Measurements from ENCODE around the gene TNIK. TPM values are rescaled to one million over a fixed set of nuclear protein-coding genes. Genes with fewer than 3 reads are reported as not detected.
A peak's percentile ranks its signal among the peaks of the same experiment; 100 is the strongest.

The TNIK gene
- total RNA-seq, 2 donors from 2014 or later = 32.2 to 43.2 TPM

- no peak overlapping the region for H3K27ac Mint-ChIP-seq
- DNase-seq = no peak
Observed at GRCh38 chr3:171168086-171168485, 292.1 kb downstream of the TNIK start.

DNA sequence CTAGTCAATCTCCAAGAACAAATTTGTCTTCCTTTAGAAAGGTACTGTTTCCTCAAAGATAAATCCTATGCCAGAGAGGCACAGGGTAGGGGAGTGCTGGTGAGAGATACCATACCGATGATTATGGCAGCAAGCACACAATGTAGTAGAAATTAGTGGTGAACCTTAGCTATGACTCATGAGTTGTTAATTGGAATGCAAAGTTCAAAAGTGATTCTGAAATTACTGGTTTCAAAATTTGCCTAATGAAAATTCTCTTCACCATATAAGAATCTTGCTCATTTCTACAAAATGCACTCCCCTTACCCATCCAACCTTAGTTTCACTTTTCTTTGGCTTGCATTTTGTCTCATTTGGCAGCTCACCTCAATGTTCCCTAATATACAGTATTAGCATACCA, 294.2 kb downstream of the TNIK start:
- Mint-ChIP-seq H3K9me3 (peaks cover 0 to 3% of the 10 kb centered on the region in 2 donors), H3K4me1 (ENCODE audit: low read depth) (peaks cover 34% of the 10 kb centered on the region), H3K4me3 (peak overlapping the region; percentile 48 to 58), H3K36me3 (ENCODE audit: insufficient read depth in 2 of 2) (peaks cover 11 to 23% of the 10 kb centered on the region in 2 donors), H3K27ac (peak overlapping the region; percentile 31), H3K27me3 (ENCODE audit: low read depth) (no peaks in the 10 kb centered on the region)
- DNase-seq = no peak
- peak; percentile 84 to 90 for ATAC-seq (replicated peaks in 1 of 2)

More at GRCh38 chr3:171168086-171168485, 292.1 kb downstream of the TNIK start:
- Mint-ChIP-seq H3K4me1 (ENCODE audit: low read depth) (peaks cover 32% of the 10 kb centered on the region), H3K4me3 (no peak overlapping the region), H3K9me3 (peaks cover 0 to 3% of the 10 kb centered on the region in 2 donors), H3K36me3 (ENCODE audit: insufficient read depth in 2 of 2) (peaks cover 8 to 17% of the 10 kb centered on the region in 2 donors), H3K27me3 (ENCODE audit: low read depth) (no peaks in the 10 kb centered on the region)
- no peak for ATAC-seq (replicated peaks in 1 of 2)

DNA sequence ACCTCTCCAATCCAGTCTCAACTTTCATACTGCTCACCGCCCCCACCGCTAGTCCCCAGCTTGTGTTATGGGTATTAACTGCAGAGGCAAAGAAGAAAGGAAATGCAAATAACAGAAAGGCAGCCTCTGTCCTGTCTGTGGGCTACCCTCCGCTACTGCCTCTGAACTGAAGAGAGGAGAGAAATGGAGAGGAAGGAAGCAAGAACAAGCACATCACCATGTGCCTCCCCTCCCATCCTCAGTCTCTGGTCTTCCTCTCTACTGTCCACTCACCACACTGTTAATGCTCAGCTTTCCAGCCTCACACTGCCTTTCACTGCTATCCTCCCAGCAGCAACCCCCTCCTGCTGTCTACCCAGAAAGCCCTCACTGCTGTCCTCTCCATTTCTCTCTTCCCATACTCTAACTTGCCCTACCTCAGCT, 294.7 kb downstream of the TNIK start:
- DNase-seq (no peak), ATAC-seq (replicated peaks in 1 of 2) (peak; percentile 39 to 42)
- Mint-ChIP-seq H3K4me3 (peak overlapping the region; percentile 48 to 58), H3K4me1 (ENCODE audit: low read depth) (peaks cover 34% of the 10 kb centered on the region), H3K27ac (peak overlapping the region; percentile 31), H3K9me3 (peaks cover 0 to 3% of the 10 kb centered on the region in 2 donors), H3K36me3 (ENCODE audit: insufficient read depth in 2 of 2) (peaks cover 11 to 24% of the 10 kb centered on the region in 2 donors), H3K27me3 (ENCODE audit: low read depth) (no peaks in the 10 kb centered on the region)

GRCh38 chr3:171164067-171164465, 296.1 kb downstream of the TNIK start:
- H3K4me1 Mint-ChIP-seq (ENCODE audit: low read depth) = peaks cover 34% of the 10 kb centered on the region
- H3K27ac Mint-ChIP-seq = no peak overlapping the region
- DNase-seq (no peak), ATAC-seq (replicated peaks in 1 of 2) (no peak)
- H3K9me3 Mint-ChIP-seq = peaks cover 0 to 3% of the 10 kb centered on the region in 2 donors
- no peak overlapping the region for H3K4me3 Mint-ChIP-seq
- peaks cover 11 to 24% of the 10 kb centered on the region in 2 donors for H3K36me3 Mint-ChIP-seq (ENCODE audit: insufficient read depth in 2 of 2)
- H3K27me3 Mint-ChIP-seq (ENCODE audit: low read depth) = no peaks in the 10 kb centered on the region

DNA sequence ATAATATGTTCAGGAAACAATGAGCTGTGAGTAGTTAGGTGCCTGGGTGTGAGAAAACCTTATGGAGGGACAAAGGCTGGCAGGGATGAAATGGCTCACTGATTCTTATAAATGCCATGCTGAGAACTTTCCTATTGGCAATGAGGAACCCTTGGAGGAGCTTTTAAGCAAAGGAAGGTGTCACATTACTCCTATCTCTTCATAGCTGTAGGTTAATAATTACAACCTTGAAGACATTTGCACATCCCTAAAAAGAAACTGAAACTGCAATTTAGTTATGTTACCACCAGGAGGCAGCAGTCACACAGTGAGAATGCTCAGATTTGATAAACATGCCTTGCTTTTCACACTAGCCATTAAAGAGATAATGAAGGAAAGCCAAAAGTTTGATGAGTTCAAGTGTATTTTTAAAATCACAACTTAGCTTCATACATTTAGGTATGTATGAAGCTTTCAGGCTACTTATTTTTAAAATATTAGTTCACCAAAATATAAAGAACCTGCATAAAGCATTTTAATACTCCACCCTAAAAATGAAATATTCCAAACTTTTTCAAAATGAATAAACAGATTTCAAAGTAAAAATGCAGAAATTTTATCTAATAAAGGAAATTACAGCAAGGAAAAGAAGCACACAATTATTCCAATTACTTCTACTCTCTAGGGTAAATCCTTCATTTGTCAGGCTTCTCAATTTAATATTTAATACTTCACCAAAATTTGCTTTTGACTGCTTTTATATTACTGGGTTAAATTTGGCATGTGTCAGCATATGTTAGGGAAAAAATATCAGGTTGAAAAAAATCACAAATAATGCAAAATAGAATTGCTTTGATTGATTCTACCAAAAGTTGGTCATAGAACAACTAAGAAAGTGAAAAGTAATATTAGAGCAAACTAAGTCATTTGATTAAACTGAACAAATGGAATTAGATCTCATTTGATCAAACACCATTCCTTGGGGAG, 296.8 kb downstream of the TNIK start:
- H3K27ac Mint-ChIP-seq = peak overlapping the region; percentile 47
- ATAC-seq (replicated peaks in 1 of 2) = peak in 1 of 2 donors; percentile 14
- DNase-seq = peak in 1 of 2 donors; percentile 25

DNA sequence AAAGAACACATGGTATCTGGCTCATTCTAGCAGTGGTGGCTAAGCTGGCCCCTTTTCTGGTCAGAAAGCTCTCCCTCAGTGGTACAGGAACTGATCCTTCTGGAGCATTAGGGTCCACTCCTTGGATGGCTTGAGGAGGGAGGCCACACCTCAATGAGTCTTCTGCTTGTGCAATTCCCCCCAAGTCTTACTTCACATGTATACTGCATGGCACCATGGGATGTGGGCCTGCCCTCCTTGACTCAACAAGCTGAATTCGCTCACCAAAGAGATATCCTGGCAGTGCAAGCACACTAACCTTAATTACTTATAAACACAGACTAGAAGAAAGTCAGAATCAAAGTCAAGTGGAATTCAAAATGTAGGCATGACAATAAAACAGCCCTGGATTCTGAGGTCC, 299.9 kb downstream of the TNIK start:
- Mint-ChIP-seq H3K27ac (no peak overlapping the region), H3K27me3 (ENCODE audit: low read depth) (no peaks in the 10 kb centered on the region), H3K4me1 (ENCODE audit: low read depth) (peaks cover 11% of the 10 kb centered on the region), H3K9me3 (peaks cover 0 to 2% of the 10 kb centered on the region in 2 donors), H3K36me3 (ENCODE audit: insufficient read depth in 2 of 2) (peaks cover 7 to 18% of the 10 kb centered on the region in 2 donors), H3K4me3 (no peak overlapping the region)
- ATAC-seq (replicated peaks in 1 of 2) = no peak
- no peak for DNase-seq

More for the DNA sequence above, 296.8 kb downstream of the TNIK start:
- Mint-ChIP-seq H3K36me3 (ENCODE audit: insufficient read depth in 2 of 2) (peaks cover 13 to 24% of the 10 kb centered on the region in 2 donors), H3K27me3 (ENCODE audit: low read depth) (no peaks in the 10 kb centered on the region), H3K4me1 (ENCODE audit: low read depth) (peaks cover 34% of the 10 kb centered on the region), H3K9me3 (peaks cover 0 to 3% of the 10 kb centered on the region in 2 donors), H3K4me3 (peak overlapping the region in 1 of 2 donors; percentile 7)

DNA sequence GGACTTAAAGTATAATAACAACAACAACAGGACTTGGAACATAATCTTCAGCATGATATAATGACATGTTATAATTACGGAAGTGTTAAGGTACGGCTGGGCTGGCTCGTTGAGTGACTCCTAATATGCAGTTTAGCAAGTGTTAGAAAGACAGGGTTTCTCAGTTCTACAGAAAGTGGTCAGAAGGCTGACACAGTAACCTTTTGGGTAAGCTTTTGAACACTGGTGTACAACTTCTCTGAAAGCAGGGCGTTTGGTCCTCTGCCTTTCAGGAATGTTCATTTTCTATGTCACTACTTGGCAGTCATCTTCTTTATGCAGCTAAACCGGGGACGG, 300.4 kb downstream of the TNIK start:
- Mint-ChIP-seq H3K4me3 (no peak overlapping the region), H3K4me1 (ENCODE audit: low read depth) (peaks cover 6% of the 10 kb centered on the region), H3K27ac (no peak overlapping the region), H3K36me3 (ENCODE audit: insufficient read depth in 2 of 2) (peaks cover 7 to 17% of the 10 kb centered on the region in 2 donors), H3K9me3 (peaks cover 0 to 1% of the 10 kb centered on the region in 2 donors), H3K27me3 (ENCODE audit: low read depth) (no peaks in the 10 kb centered on the region)
- ATAC-seq (replicated peaks in 1 of 2) (no peak), DNase-seq (no peak)

DNA sequence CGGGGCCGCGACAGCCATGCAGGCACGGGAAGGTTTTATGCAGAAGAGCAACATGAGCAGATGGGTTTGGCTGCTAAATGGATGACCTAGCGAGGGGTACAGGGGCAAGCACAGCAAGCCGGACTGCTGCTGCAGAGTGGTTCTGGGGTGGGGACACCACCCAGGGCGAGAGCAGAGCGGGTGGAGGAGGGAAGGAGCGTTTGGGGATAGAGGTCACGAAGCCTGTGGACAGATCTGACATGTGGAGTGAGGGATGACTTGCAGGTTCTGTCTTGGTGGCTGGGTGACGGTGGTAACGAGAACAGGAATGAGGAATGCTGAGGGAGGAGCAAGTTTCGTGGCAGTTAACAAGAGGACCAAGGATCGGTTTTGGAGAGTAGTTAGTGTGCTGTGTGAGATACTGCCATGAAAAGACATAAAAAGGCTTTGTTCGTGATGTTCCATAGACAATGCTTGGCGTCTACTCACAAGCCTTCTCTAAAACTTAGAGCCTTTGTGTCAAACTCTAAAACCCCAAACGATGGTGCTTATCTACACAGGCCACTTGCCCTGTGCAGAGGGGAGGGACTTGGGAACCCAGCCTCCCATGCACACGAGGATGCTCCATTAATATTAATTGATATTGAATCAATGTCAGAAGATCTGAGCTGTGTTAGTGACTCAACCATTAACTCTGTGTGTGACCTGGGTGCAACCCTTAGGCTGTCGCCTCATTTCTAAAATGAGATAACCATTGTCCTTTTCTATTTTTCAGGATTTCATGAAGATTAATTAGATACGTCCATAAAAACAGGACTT, 301.0 kb downstream of the TNIK start:
- no peak for DNase-seq
- peaks cover 0 to 1% of the 10 kb centered on the region in 2 donors for H3K9me3 Mint-ChIP-seq
- H3K36me3 Mint-ChIP-seq (ENCODE audit: insufficient read depth in 2 of 2) = peaks cover 7 to 17% of the 10 kb centered on the region in 2 donors
- no peak for ATAC-seq (replicated peaks in 1 of 2)
- no peak overlapping the region for H3K27ac Mint-ChIP-seq
- H3K27me3 Mint-ChIP-seq (ENCODE audit: low read depth) = no peaks in the 10 kb centered on the region
- H3K4me3 Mint-ChIP-seq = no peak overlapping the region
- H3K4me1 Mint-ChIP-seq (ENCODE audit: low read depth) = peaks cover 5% of the 10 kb centered on the region

DNA sequence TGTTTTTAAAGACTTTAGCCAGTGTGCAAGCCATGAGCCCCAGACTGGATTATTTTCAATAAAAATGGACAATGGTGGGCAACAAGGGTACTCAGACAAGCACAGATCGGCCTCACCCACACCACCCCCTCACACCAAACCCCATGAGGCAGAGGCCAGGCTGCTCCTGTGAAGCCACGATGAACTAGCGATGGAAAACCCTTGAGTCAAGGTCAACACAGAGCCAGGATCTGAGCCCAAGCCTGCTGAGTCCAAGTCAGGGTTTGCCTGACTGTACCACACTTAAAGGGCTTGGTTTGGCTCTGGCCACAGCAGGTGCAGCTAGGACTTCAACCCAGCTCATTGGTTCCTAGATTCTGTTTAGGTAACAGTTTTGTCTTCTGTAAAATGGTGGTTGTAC, 302.2 kb downstream of the TNIK start:
- H3K27me3 Mint-ChIP-seq (ENCODE audit: low read depth) = no peaks in the 10 kb centered on the region
- H3K9me3 Mint-ChIP-seq = no peaks in the 10 kb centered on the region
- no peak overlapping the region for H3K4me3 Mint-ChIP-seq
- peaks cover 7 to 13% of the 10 kb centered on the region in 2 donors for H3K36me3 Mint-ChIP-seq (ENCODE audit: insufficient read depth in 2 of 2)
- H3K27ac Mint-ChIP-seq = no peak overlapping the region
- H3K4me1 Mint-ChIP-seq (ENCODE audit: low read depth) = peaks cover 2% of the 10 kb centered on the region
- DNase-seq = no peak
- no peak for ATAC-seq (replicated peaks in 1 of 2)

DNA sequence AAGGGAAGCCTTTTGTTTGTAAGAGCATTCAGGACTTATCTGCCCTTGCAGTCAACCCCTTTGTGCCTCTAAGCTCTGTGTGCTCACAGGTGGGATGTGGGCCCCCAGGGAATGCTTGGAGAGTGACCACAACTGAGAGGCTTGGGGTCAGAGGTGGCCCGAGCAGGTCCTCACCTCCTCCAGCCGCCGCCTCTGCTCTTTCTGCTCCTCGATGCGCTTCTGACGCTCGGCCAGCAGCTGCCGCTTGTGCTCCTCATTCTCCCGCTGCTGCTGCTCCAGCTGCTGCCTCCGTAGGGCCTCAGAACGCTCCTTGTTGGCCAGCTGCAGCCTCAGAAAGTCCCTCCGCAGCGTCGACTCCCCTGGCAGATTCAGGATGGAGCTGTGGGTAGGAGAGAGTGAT, 302.9 kb downstream of the TNIK start:
- Mint-ChIP-seq H3K4me1 (ENCODE audit: low read depth) (no peaks in the 10 kb centered on the region), H3K9me3 (no peaks in the 10 kb centered on the region), H3K27me3 (ENCODE audit: low read depth) (no peaks in the 10 kb centered on the region), H3K27ac (no peak overlapping the region), H3K4me3 (no peak overlapping the region), H3K36me3 (ENCODE audit: insufficient read depth in 2 of 2) (peaks cover 5 to 9% of the 10 kb centered on the region in 2 donors)
- ATAC-seq (replicated peaks in 1 of 2) = no peak
- no peak for DNase-seq

GRCh38 chr3:171156401-171157010, 303.7 kb downstream of the TNIK start:
- peaks cover 5 to 9% of the 10 kb centered on the region in 2 donors for H3K36me3 Mint-ChIP-seq (ENCODE audit: insufficient read depth in 2 of 2)
- H3K27me3 Mint-ChIP-seq (ENCODE audit: low read depth) = no peaks in the 10 kb centered on the region
- ATAC-seq (replicated peaks in 1 of 2) (no peak), DNase-seq (no peak)
- H3K27ac Mint-ChIP-seq = no peak overlapping the region
- no peaks in the 10 kb centered on the region for H3K9me3 Mint-ChIP-seq
- H3K4me1 Mint-ChIP-seq (ENCODE audit: low read depth) = no peaks in the 10 kb centered on the region
- no peak overlapping the region for H3K4me3 Mint-ChIP-seq

- H3K27me3 Mint-ChIP-seq (ENCODE audit: low read depth) = no peaks in the 10 kb centered on the region
- H3K36me3 Mint-ChIP-seq (ENCODE audit: insufficient read depth in 2 of 2) = peaks cover 5 to 6% of the 10 kb centered on the region in 2 donors
- no peaks in the 10 kb centered on the region for H3K9me3 Mint-ChIP-seq
- DNase-seq (no peak), ATAC-seq (replicated peaks in 1 of 2) (no peak)
- no peaks in the 10 kb centered on the region for H3K4me1 Mint-ChIP-seq (ENCODE audit: low read depth)
- H3K4me3 Mint-ChIP-seq = no peak overlapping the region
- no peak overlapping the region for H3K27ac Mint-ChIP-seq
Observed at GRCh38 chr3:171155122-171155700, 305.0 kb downstream of the TNIK start.

Measured in activated T-cell treated with anti-CD3 and anti-CD28 coated beads, Interleukin-2, amount 50 U/mL, for 72 hours (primary cell).